Measurements from ENCODE around the gene NBEAL2. TPM values are rescaled to one million over a fixed set of nuclear protein-coding genes. Genes with fewer than 3 reads are reported as not detected.

The NBEAL2 gene
- total and polyA plus RNA-seq, 2 of the 4 experiments (the other 2 are of a cell fraction): 2.2 to 12.5 TPM

DNA sequence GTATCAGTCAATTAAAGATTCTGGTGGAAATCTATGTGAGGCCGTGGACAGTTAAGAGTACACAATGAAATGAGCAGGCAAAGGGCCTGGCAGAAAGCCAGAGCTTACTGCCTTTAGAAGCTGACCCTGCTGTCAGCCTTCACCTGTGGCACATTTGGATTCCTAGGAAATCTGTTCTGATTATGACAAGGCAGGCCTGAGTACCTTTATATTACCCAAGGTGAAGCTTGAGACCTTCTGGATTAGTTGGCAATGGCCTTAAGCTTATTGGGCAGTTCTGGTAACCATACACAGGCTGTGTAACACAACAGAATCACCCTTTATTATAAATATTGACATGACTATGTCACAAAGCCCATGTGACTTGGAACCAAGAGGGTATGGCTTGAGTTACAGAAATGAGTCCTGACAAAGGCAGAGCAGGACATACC lies 43.2 kb downstream of the NBEAL2 start:
- in situ Hi-C loops (cut with MboI; ENCODE audit: low sequenced_read_pairs) (no loop called here), intact Hi-C loops (cut with micrococcal nuclease) (no loop called here), dilution Hi-C loops (cut with HindIII; ENCODE audit: low sequenced_read_pairs, unreplicated experiment) (no loop called here)
- Histone ChIP-seq H3K4me3 (ENCODE audit: insufficient read depth, low read depth, low read length) (no peak overlapping the region), H2BK15ac (ENCODE audit: low read depth, low read length) (no peak overlapping the region), H4K20me1 (ENCODE audit: insufficient read depth, low read length) (peaks cover 39% of the 10 kb centered on the region), H4K91ac (ENCODE audit: insufficient read depth, low read depth, low read length) (no peak overlapping the region), H4K5ac (ENCODE audit: low read depth, low read length) (no peak overlapping the region), H3K9me3 (ENCODE audit: control insufficient read depth, insufficient read depth, low read length) (no peaks in the 10 kb centered on the region), H2BK5ac (ENCODE audit: low read depth, low read length, poor library complexity, severe bottlenecking) (no peak overlapping the region), H3K36me3 (ENCODE audit: control insufficient read depth, insufficient read depth, low read length) (peaks cover 13% of the 10 kb centered on the region), H3K4ac (ENCODE audit: low read depth, low read length) (no peak overlapping the region), H3K4me2 (ENCODE audit: low read depth, low read length) (no peak overlapping the region), H2AFZ (replicated peaks; ENCODE audit: low read length, poor library complexity) (no peak overlapping the region), H3K23ac (ENCODE audit: low read depth, low read length) (no peak overlapping the region), H3K14ac (replicated peaks; ENCODE audit: low read depth, low read length) (no peak overlapping the region), H3K27me3 (ENCODE audit: control insufficient read depth, insufficient read depth, low read length) (no peaks in the 10 kb centered on the region), H4K8ac (ENCODE audit: low read depth in 2 of 2, low read length in 2 of 2) (no peak overlapping the region), H3K9ac (ENCODE audit: low read depth, low read length) (no peak overlapping the region), H3K4me1 (ENCODE audit: control insufficient read depth, insufficient read depth, low read length) (peaks cover 8% of the 10 kb centered on the region), H3K79me1 (ENCODE audit: low read depth in 1 of 2, low read length in 2 of 2) (peaks cover 30 to 79% of the 10 kb centered on the region in 2 experiments), H2AK5ac (ENCODE audit: low read depth, low read length) (no peak overlapping the region), H2AK9ac (replicated peaks; ENCODE audit: low read depth, low read length, poor library complexity) (no peak overlapping the region), H3K27ac (ENCODE audit: insufficient read depth, low read length) (no peak overlapping the region), H2BK20ac (ENCODE audit: low read depth, low read length) (no peak overlapping the region), H2BK120ac (ENCODE audit: low read depth, low read length) (no peak overlapping the region), H3K56ac (ENCODE audit: extremely low read depth, insufficient read depth, low read length) (no peak overlapping the region), H3K18ac (ENCODE audit: low read depth, low read length) (no peak overlapping the region), H3K9me1 (ENCODE audit: insufficient read depth, low read length) (peaks cover 24% of the 10 kb centered on the region)
- TF ChIP-seq, protein P1, sequence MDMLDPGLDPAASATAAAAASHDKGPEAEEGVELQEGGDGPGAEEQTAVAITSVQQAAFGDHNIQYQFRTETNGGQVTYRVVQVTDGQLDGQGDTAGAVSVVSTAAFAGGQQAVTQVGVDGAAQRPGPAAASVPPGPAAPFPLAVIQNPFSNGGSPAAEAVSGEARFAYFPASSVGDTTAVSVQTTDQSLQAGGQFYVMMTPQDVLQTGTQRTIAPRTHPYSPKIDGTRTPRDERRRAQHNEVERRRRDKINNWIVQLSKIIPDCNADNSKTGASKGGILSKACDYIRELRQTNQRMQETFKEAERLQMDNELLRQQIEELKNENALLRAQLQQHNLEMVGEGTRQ (IDR thresholded peaks at IDR 0.05; ENCODE audit: low read depth, low read length): peak; percentile 63
- TF ChIP-seq RCOR1 (IDR thresholded peaks at IDR 0.05; ENCODE audit: insufficient replicate concordance, low read length) (no peak), MAFK (IDR thresholded peaks at IDR 0.05; ENCODE audit: low read depth, low read length) (no peak)
- BruUV-seq (replicated peaks): no TSS peak
- ChIA-PET POLR2A (ENCODE audit: unreplicated experiment) (no interaction called here), CTCF (interaction anchor here (1.1 to 1.5 kb wide), 2 partner anchors 13 to 60 kb away, joined by 3 read pairs; no protein-coding TSS in a partner anchor)
- peak; percentile 45 for ATAC-seq (ENCODE audit: low read depth)
- DNase-seq: peak; percentile 48
- no CpG with 5 or more reads among the region's 1 CpG for WGBS, 2 experiments (ENCODE audit: extremely low coverage in 2 of 2, insufficient read length in 1 of 2)
